Measurements from ENCODE around the gene TSPAN6.

The TSPAN6 gene

DNA sequence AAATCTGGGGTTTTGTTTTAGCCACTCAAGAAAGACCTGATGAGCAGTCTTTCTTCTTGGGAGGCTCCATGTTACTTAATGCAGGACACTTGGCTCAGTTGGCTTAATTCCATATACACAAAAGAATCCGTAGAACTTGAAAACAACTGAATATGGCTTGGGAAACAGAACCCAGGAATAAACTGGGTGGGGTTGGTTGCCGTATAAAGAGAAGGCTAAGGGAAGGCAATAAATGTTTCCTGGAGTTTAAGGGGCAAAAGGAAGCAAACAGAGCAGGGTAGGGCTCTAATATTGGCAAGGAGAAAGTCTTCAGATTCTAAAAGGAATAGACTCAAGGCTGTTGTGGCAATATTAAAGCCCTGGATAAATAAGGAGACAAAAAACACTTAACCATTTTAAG is 43.5 kb downstream of the TSPAN6 start:
- no peak for DNase-seq (ENCODE audit: insufficient read length, low spot score)

DNA sequence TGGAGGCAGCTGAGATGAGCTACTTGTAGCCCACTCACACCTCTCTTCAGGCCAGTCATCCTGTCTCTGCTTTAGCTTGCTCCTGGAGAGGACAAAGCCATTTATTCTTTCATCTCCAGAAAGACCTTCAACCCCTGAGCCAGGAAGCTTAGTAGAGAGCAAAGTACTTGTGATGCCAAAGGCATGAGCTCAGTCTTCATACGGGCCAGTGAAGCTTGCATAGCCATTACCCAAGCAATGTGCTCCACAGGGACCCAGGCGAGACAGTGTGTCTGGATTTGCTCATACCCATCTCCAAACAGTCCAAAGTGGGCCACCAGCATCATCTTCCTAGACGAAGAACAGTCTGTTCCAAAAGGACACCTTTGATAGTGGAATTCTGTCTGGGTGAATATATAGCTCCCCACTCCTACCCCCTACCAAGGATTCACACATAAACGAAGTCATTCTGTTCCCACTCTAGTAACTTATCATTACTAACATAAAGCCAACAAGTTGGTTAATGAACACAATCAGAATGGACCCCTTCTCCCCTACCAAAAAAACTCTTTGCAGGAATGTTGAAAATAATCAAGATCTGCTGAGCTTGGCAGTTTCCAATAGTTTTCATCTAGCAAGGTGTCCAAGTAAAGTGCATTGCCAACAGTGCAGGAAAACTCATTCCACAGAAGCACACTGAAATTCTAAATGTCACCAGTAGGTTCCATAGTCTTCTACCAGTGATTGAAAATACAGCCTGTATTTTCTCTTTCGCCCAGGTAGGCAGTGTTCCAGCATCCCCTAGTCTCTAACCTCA is 45.2 kb downstream of the TSPAN6 start:
- FAIRE-seq (no peak), DNase-seq (ENCODE audit: insufficient read length, low spot score) (no peak)
- TF ChIP-seq, protein P1, sequence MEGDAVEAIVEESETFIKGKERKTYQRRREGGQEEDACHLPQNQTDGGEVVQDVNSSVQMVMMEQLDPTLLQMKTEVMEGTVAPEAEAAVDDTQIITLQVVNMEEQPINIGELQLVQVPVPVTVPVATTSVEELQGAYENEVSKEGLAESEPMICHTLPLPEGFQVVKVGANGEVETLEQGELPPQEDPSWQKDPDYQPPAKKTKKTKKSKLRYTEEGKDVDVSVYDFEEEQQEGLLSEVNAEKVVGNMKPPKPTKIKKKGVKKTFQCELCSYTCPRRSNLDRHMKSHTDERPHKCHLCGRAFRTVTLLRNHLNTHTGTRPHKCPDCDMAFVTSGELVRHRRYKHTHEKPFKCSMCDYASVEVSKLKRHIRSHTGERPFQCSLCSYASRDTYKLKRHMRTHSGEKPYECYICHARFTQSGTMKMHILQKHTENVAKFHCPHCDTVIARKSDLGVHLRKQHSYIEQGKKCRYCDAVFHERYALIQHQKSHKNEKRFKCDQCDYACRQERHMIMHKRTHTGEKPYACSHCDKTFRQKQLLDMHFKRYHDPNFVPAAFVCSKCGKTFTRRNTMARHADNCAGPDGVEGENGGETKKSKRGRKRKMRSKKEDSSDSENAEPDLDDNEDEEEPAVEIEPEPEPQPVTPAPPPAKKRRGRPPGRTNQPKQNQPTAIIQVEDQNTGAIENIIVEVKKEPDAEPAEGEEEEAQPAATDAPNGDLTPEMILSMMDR (IDR thresholded peaks at IDR 0.05; ENCODE audit: insufficient read depth, missing control alignments): no peak

More for the DNA sequence above, 43.5 kb downstream of the TSPAN6 start:
- FAIRE-seq: no peak
- TF ChIP-seq, protein P1 (IDR thresholded peaks at IDR 0.05; ENCODE audit: insufficient read depth, missing control alignments): no peak

DNA sequence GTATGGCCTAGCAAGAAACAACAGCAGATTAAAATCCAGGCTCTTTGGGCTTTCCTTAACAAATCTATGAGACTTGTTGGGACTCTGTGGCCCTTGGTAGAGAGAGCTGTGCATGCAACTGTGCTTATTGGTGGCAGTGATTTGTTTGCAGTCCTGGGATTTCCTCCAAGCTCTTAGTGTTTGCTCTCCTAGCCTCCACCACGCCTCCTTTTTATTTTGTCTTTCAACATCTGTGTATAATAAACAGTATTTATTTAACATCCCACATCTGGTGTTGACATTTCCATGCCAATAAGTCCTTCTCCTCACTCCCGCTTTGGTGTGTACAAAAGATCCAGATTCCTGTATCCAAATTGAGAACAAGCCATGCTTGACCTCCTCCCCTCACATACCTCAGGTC is 48.7 kb downstream of the TSPAN6 start:
- DNase-seq (ENCODE audit: insufficient read length, low spot score): no peak
- TF ChIP-seq, protein P1 (IDR thresholded peaks at IDR 0.05; ENCODE audit: insufficient read depth, missing control alignments): no peak
- no peak for FAIRE-seq

DNA sequence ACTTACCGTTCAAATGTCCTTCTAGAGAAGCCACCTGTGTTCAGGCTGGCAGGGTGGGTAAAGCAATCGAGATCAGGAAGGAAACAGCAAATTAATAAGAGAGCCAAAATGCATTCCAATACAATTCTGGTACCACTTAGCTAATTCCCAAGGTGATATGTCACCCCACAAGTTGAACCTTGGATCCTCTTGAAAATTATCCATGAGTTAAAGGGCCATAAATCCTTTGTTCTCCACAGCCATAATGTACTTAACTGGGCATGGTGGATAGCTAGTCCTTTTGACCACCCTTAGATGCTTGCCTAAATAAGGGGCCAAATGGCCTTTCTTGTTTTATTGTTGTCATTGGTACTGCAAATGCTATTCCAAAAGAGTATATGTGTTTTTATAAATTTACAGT is 49.9 kb downstream of the TSPAN6 start:
- DNase-seq (ENCODE audit: insufficient read length, low spot score) (no peak), FAIRE-seq (no peak)
- TF ChIP-seq, protein P1 (IDR thresholded peaks at IDR 0.05; ENCODE audit: insufficient read depth, missing control alignments): no peak

DNA sequence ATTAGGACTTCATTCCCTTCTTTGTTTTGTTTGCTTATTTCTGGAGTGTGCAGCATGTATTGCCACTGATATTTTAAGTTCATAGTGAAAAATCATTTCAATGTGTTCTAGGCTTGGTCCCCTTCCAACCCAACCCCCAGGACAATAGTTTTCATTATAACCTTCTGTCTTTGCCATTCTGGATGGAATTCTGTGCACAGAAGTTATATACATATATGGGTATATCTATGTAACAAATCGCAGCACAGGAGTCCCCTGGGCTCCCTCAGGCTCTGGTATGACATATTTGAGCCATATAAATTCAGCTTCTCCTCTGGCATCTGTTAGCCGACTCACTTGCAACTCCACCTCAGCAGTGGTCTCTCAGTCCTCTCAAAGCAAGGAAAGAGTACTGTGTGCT is 52.0 kb downstream of the TSPAN6 start, which contains the start of gene TNMD:
TNMD (plus strand) TSS at position 326 of the 400 bp plus-strand sequence. CDS start 83 bp downstream, outside the sequence.
- FAIRE-seq (no peak), DNase-seq (ENCODE audit: insufficient read length, low spot score) (no peak)

More for the DNA sequence above, 52.0 kb downstream of the TSPAN6 start, which contains the start of gene TNMD:
- TF ChIP-seq, protein P1 (IDR thresholded peaks at IDR 0.05; ENCODE audit: insufficient read depth, missing control alignments): no peak
